Activated T-helper 2 cell treated with anti-CD3 and anti-CD28 coated beads, Interferon-gamma antibody, Interleukin-2, Interleukin-4, amounts not matched to agents 10 μg/mL and 5 μg/mL and 100 μg/mL, durations not matched to agents 14 hours and 24 hours and 36 hours (primary cell): ENCODE measurements around the gene NUAK2. TPM values are rescaled to one million over a fixed set of nuclear protein-coding genes. Genes with fewer than 3 reads are reported as not detected.

Experiments
- DNase-seq: peaks from one replicate; pipeline ENCODE4 v3.0.0; 2021; ENCODE audit warnings: low spot score
- H3K27ac Mint-ChIP-seq: one replicate; pipeline ENCODE4 v1.8.0; 2021; ENCODE audit warnings: mixed read lengths
- H3K27me3 Mint-ChIP-seq: one replicate; pipeline ENCODE4 v1.8.0; 2021; ENCODE audit warnings: low read depth, mixed read lengths
- H3K36me3 Mint-ChIP-seq: one replicate; pipeline ENCODE4 v1.8.0; 2021; ENCODE audit warnings: low read depth, mixed read lengths
- H3K4me1 Mint-ChIP-seq: one replicate; pipeline ENCODE4 v1.8.0; 2021; ENCODE audit warnings: low read depth, mixed read lengths
- H3K4me3 Mint-ChIP-seq: one replicate; pipeline ENCODE4 v1.8.0; 2021; ENCODE audit warnings: low read depth, mild to moderate bottlenecking, moderate library complexity, mixed read lengths
- H3K9me3 Mint-ChIP-seq: one replicate; pipeline ENCODE4 v1.8.0; 2021; ENCODE audit warnings: mixed read lengths
- intact Hi-C: fragments of 100-400 bp; cut with micrococcal nuclease; formaldehyde crosslinking; loops from one replicate; pipeline ENCODE4 v1.15.1; 2023
- total RNA-seq: library from RNA; stranded (reverse); gene quantifications from 2 replicates; pipeline ENCODE4 v1.2.3, GENCODE V29; 2022

The NUAK2 gene
- total RNA-seq, 1 donor from 2014 or later = 0.41 TPM

GRCh38 chr1:205296154-205296553 lies 25.4 kb downstream of the NUAK2 start:
- Mint-ChIP-seq H3K4me1 (peaks cover 20% of the 10 kb centered on the region), H3K36me3 (no peaks in the 10 kb centered on the region), H3K27me3 (peaks cover 11% of the 10 kb centered on the region), H3K27ac (no peak overlapping the region), H3K9me3 (no peaks in the 10 kb centered on the region), H3K4me3 (no peak overlapping the region)
- intact Hi-C loops = no loop called here
- no peak for DNase-seq

- H3K4me3 Mint-ChIP-seq = no peak overlapping the region
- no peak for DNase-seq
- H3K36me3 Mint-ChIP-seq = no peaks in the 10 kb centered on the region
- H3K4me1 Mint-ChIP-seq = peaks cover 20% of the 10 kb centered on the region
- intact Hi-C loops = no loop called here
- H3K9me3 Mint-ChIP-seq = no peaks in the 10 kb centered on the region
- peaks cover 11% of the 10 kb centered on the region for H3K27me3 Mint-ChIP-seq
- H3K27ac Mint-ChIP-seq = no peak overlapping the region
Observed at GRCh38 chr1:205294934-205295333, 26.6 kb downstream of the NUAK2 start.

GRCh38 chr1:205294175-205294917 lies 27.2 kb downstream of the NUAK2 start:
- Mint-ChIP-seq H3K9me3 (no peaks in the 10 kb centered on the region), H3K27me3 (peaks cover 11% of the 10 kb centered on the region), H3K4me3 (no peak overlapping the region), H3K4me1 (peaks cover 20% of the 10 kb centered on the region), H3K27ac (no peak overlapping the region), H3K36me3 (no peaks in the 10 kb centered on the region)
- intact Hi-C loops = no loop called here
- no peak for DNase-seq

GRCh38 chr1:205293350-205294074 lies 28.0 kb downstream of the NUAK2 start:
- Mint-ChIP-seq H3K27me3 (peaks cover 13% of the 10 kb centered on the region), H3K4me1 (peaks cover 23% of the 10 kb centered on the region), H3K27ac (no peak overlapping the region), H3K4me3 (no peak overlapping the region), H3K9me3 (no peaks in the 10 kb centered on the region), H3K36me3 (no peaks in the 10 kb centered on the region)
- DNase-seq = no peak
- intact Hi-C loops = no loop called here

- no peaks in the 10 kb centered on the region for H3K9me3 Mint-ChIP-seq
- peaks cover 13% of the 10 kb centered on the region for H3K27me3 Mint-ChIP-seq
- peaks cover 39% of the 10 kb centered on the region for H3K4me1 Mint-ChIP-seq
- intact Hi-C loops = no loop called here
- no peaks in the 10 kb centered on the region for H3K36me3 Mint-ChIP-seq
- DNase-seq = no peak
- H3K27ac Mint-ChIP-seq = no peak overlapping the region
- no peak overlapping the region for H3K4me3 Mint-ChIP-seq
Observed at GRCh38 chr1:205291596-205291995, 29.9 kb downstream of the NUAK2 start.

GRCh38 chr1:205287767-205288559 lies 33.6 kb downstream of the NUAK2 start:
- peak overlapping the region; percentile 41 for H3K4me3 Mint-ChIP-seq
- peaks cover 5% of the 10 kb centered on the region for H3K27me3 Mint-ChIP-seq
- intact Hi-C loops = loop anchor here (1.0 to 5.0 kb wide), 2 partner anchors 33 to 86 kb away; partner anchors contain the start of gene NUAK2
- DNase-seq = peak; percentile 82
- H3K36me3 Mint-ChIP-seq = no peaks in the 10 kb centered on the region
- peak overlapping the region; percentile 63 for H3K27ac Mint-ChIP-seq
- H3K9me3 Mint-ChIP-seq = no peaks in the 10 kb centered on the region
- H3K4me1 Mint-ChIP-seq = peaks cover 58% of the 10 kb centered on the region

- Mint-ChIP-seq H3K27ac (no peak overlapping the region), H3K4me1 (peaks cover 63% of the 10 kb centered on the region), H3K27me3 (peaks cover 13% of the 10 kb centered on the region), H3K4me3 (peak overlapping the region; percentile 41), H3K9me3 (no peaks in the 10 kb centered on the region), H3K36me3 (no peaks in the 10 kb centered on the region)
- no peak for DNase-seq
- intact Hi-C loops = loop anchor here (5.0 kb wide), 1 partner anchor 85 kb away; no protein-coding TSS in a partner anchor
Observed at GRCh38 chr1:205287076-205287475, 34.5 kb downstream of the NUAK2 start.

- Mint-ChIP-seq H3K9me3 (no peaks in the 10 kb centered on the region), H3K4me1 (peaks cover 59% of the 10 kb centered on the region), H3K4me3 (peak overlapping the region; percentile 69), H3K27ac (peak overlapping the region; percentile 85), H3K27me3 (peaks cover 13% of the 10 kb centered on the region), H3K36me3 (no peaks in the 10 kb centered on the region)
- DNase-seq = peak; percentile 85
- intact Hi-C loops = loop anchor here (1.0 to 5.0 kb wide), 2 partner anchors 13 to 84 kb away; no protein-coding TSS in a partner anchor
Observed at GRCh38 chr1:205286335-205286950, 35.1 kb downstream of the NUAK2 start.

- peak overlapping the region; percentile 85 for H3K27ac Mint-ChIP-seq
- peaks cover 13% of the 10 kb centered on the region for H3K27me3 Mint-ChIP-seq
- intact Hi-C loops = loop anchor here (1.0 to 5.0 kb wide), 3 partner anchors 12 to 83 kb away; partner anchors contain the start of gene NUAK2
- DNase-seq = peak; percentile 60
- no peaks in the 10 kb centered on the region for H3K9me3 Mint-ChIP-seq
- no peaks in the 10 kb centered on the region for H3K36me3 Mint-ChIP-seq
- peaks cover 60% of the 10 kb centered on the region for H3K4me1 Mint-ChIP-seq
- H3K4me3 Mint-ChIP-seq = peak overlapping the region; percentile 69
Observed at GRCh38 chr1:205285381-205286101, 36.0 kb downstream of the NUAK2 start.

- Mint-ChIP-seq H3K4me1 (peaks cover 69% of the 10 kb centered on the region), H3K9me3 (no peaks in the 10 kb centered on the region), H3K36me3 (peaks cover 4% of the 10 kb centered on the region), H3K27ac (peak overlapping the region; percentile 85), H3K27me3 (peaks cover 13% of the 10 kb centered on the region), H3K4me3 (no peak overlapping the region)
- intact Hi-C loops = loop anchor here (2.0 to 5.0 kb wide), 2 partner anchors 36 to 82 kb away; partner anchors contain the start of gene NUAK2
- peak; percentile 86 for DNase-seq
Observed at GRCh38 chr1:205284420-205285144, 37.0 kb downstream of the NUAK2 start.
